K562 (cell line): ENCODE results near the gene TMEM132D. TPM values are rescaled to one million over a fixed set of nuclear protein-coding genes. Genes with fewer than 3 reads are reported as not detected.

Experiments used
- ATAC-seq: fragments of 200-7000 bp; cut with Tn5 transposase; 3 replicates; pipeline ENCODE4 v1.9.1; 2020; ENCODE audit warnings: moderate library complexity
- BruUV-seq: library from RNA; stranded (reverse); fragments of 400-500 nt; replicated peaks from 2 replicates; lab custom pipeline; 2021; lab: Mats Ljungman, UMichigan
- CTCF ChIA-PET: fragments of 300-600 bp; formaldehyde crosslinking; extraction: SDS; loops from one replicate; lab custom pipeline; 2021; ENCODE audit warnings: low intra/inter-chr PET ratio; lab: Yijun Ruan, JAX
- POLR2A ChIA-PET: fragments of 300-600, 350-650 bp; sonication (Branson Sonifier 250); formaldehyde crosslinking; extraction: SDS; loops from one replicate; lab custom pipeline; 2021; ENCODE audit warnings: antibody characterized with exemption, inconsistent platforms; lab: Yijun Ruan, JAX
- DNase-seq, 4 experiments: peaks; one replicate each; pipeline versions ENCODE4 v3.0.0 to v3.0.0-alpha.2; 2011 to 2018; ENCODE audit warnings: low spot score in 3 of 4, mixed read lengths in 3 of 4; ENCODE audit errors: extremely low read depth in 1 of 4
- FAIRE-seq: peaks from 2 replicates; lab custom pipeline; 2011; peaks lifted over from hg19 to GRCh38; lab: Jason Lieb, UNC
- H2AFZ ChIP-seq: 2 replicates; pipeline ENCODE4 v1.6.0; 2011; ENCODE audit warnings: low read depth, low read length, control low read depth, inconsistent platforms
- H3K27ac ChIP-seq: fragments of 200-600 bp; 3 replicates; pipeline ENCODE4 v1.8.0; 2011; ENCODE audit warnings: low read depth, mild to moderate bottlenecking, control low read depth, inconsistent platforms, low read length, moderate library complexity, mixed read lengths; ENCODE audit errors: extremely low read depth
- H3K27me3 ChIP-seq, 2 experiments: fragments of 300-600 bp in 1 of 2; 2 replicates in 1 of 2; 3 replicates in 1 of 2; pipeline versions ENCODE4 v1.6.0 to v1.8.0; 2011; ENCODE audit warnings: inconsistent platforms in 2 of 2, low read length in 2 of 2, mild to moderate bottlenecking in 1 of 2, mixed read lengths in 1 of 2, moderate library complexity in 1 of 2; ENCODE audit not compliant: control insufficient read depth in 2 of 2, insufficient read depth in 2 of 2
- H3K36me3 ChIP-seq: fragments of 300-600 bp; 3 replicates; pipeline ENCODE4 v1.8.0; 2011; ENCODE audit warnings: mild to moderate bottlenecking, low read length, inconsistent platforms; ENCODE audit not compliant: control insufficient read depth, insufficient read depth
- H3K4me1 ChIP-seq, 2 experiments: fragments of 200-600 bp in 1 of 2; replicated peaks in 1 of 2; 2 replicates in 1 of 2; 3 replicates in 1 of 2; pipeline versions ENCODE4 v1.5.1 to v1.8.0; 2011; ENCODE audit warnings: inconsistent platforms in 2 of 2, low read length in 2 of 2, mild to moderate bottlenecking in 1 of 2, mixed read lengths in 1 of 2, moderate library complexity in 1 of 2; ENCODE audit not compliant: control insufficient read depth in 2 of 2, insufficient read depth in 2 of 2
- H3K4me2 ChIP-seq: 2 replicates; pipeline ENCODE4 v1.6.1; 2011; ENCODE audit warnings: low read length, control low read depth, inconsistent platforms, mixed read lengths; ENCODE audit not compliant: insufficient read depth
- H3K4me3 ChIP-seq: fragments of 200-600 bp; sonication (generic), shearing (Covaris generic); 2 replicates; pipeline ENCODE4 v1.5.1; 2016; ENCODE audit warnings: control low read depth, inconsistent platforms
- H3K79me2 ChIP-seq: fragments of 200-600 bp; 3 replicates; pipeline ENCODE4 v1.8.0; 2011; ENCODE audit warnings: low read length, inconsistent platforms; ENCODE audit not compliant: control insufficient read depth, insufficient read depth
- H3K9ac ChIP-seq, 2 experiments: 2 replicates each; pipeline versions ENCODE4 v1.6.0 to v1.6.1; 2011; ENCODE audit warnings: low read depth in 2 of 2, low read length in 2 of 2, control low read depth in 1 of 2, inconsistent platforms in 1 of 2, mild to moderate bottlenecking in 1 of 2, mixed read lengths in 1 of 2; ENCODE audit not compliant: insufficient read depth in 1 of 2
- H3K9me1 ChIP-seq: one replicate; pipeline ENCODE4 v1.6.0; 2011; ENCODE audit warnings: inconsistent platforms, mild to moderate bottlenecking, low read length, moderate library complexity; ENCODE audit not compliant: control insufficient read depth, insufficient read depth
- H3K9me3 ChIP-seq: replicated peaks from 2 replicates; pipeline ENCODE4 v1.5.1; 2011; ENCODE audit warnings: low read depth, low read length, inconsistent platforms; ENCODE audit not compliant: control insufficient read depth, insufficient read depth
- H4K20me1 ChIP-seq: replicated peaks from 2 replicates; pipeline ENCODE4 v1.6.1; 2011; ENCODE audit warnings: low read length, inconsistent platforms, mixed read lengths; ENCODE audit not compliant: control insufficient read depth, insufficient read depth
- BACH1 ChIP-seq: fragments of 200-800 bp; sonication (Bioruptor generic); IDR thresholded peaks from 2 replicates; pipeline ENCODE4 v1.6.1; 2016; ENCODE audit warnings: missing genetic modification characterization, missing compliant biosample characterization
- CBX8 ChIP-seq: fragments of 200-600 bp; sonication (generic); IDR thresholded peaks from 2 replicates; pipeline ENCODE4 v1.6.1; 2012; ENCODE audit warnings: borderline replicate concordance, mixed run types, low read depth, mild to moderate bottlenecking, moderate library complexity, mixed read lengths, low read length, control low read depth, inconsistent platforms; ENCODE audit not compliant: poor library complexity, severe bottlenecking; ENCODE audit errors: extremely low read depth
- CTCF ChIP-seq, 3 experiments: IDR thresholded peaks in 2 of 3; conservative IDR thresholded peaks in 1 of 3; 2 replicates each; pipeline ENCODE4 v1.5.1; 2011 to 2012; ENCODE audit warnings: low read length in 3 of 3, mild to moderate bottlenecking in 3 of 3, control low read depth in 2 of 3, improper control_type of control experiment in 1 of 3, inconsistent platforms in 1 of 3, low read depth in 1 of 3, mixed read lengths in 1 of 3, moderate library complexity in 1 of 3; ENCODE audit not compliant: insufficient read depth in 2 of 3
- CXXC5 ChIP-seq: fragments of 250-450 bp; sonication (Bioruptor Pico); IDR thresholded peaks from 2 replicates; pipeline ENCODE4 v1.8.0; 2022; ENCODE audit warnings: inconsistent platforms, mild to moderate bottlenecking, moderate library complexity
- L3MBTL2 ChIP-seq: fragments of 450-650 bp; IDR thresholded peaks from 2 replicates; pipeline ENCODE4 v1.6.1; 2016; ENCODE audit warnings: mild to moderate bottlenecking, moderate library complexity
- PCBP1 ChIP-seq: fragments of 200-400 bp; formaldehyde crosslinking; IDR thresholded peaks from 2 replicates; pipeline ENCODE4 v1.6.1; 2018; ENCODE audit warnings: mild to moderate bottlenecking, low read depth, low read length; ENCODE audit not compliant: poor library complexity, severe bottlenecking
- SNIP1 ChIP-seq: fragments of 450-650 bp; IDR thresholded peaks from 2 replicates; pipeline ENCODE4 v1.7.1; 2017; ENCODE audit warnings: low read depth, mild to moderate bottlenecking
- ZNF449 ChIP-seq: fragments of 250-450 bp; sonication (Bioruptor Pico); IDR thresholded peaks from 2 replicates; pipeline ENCODE4 v1.8.0; 2022; ENCODE audit warnings: moderate library complexity, mild to moderate bottlenecking, inconsistent platforms
- WGBS: fragments of 100-300 bp; shearing (Covaris generic); methylation state at CpG from one replicate; pipeline ENCODE4 v1.1.6; 2016; ENCODE audit warnings: low coverage, mixed read lengths; ENCODE audit not compliant: insufficient coverage; ENCODE audit errors: missing lambda C conversion rate; 5-methylcytosine and 5-hydroxymethylcytosine counted together
- in situ Hi-C: fragments of 300-500 bp; cut with MboI; formaldehyde crosslinking; loops from 4 replicates; pipeline ENCODE4 v1.15.0; 2018; ENCODE audit warnings: inconsistent platforms, mixed read lengths
- intact Hi-C: fragments of 100-400 bp; cut with micrococcal nuclease; formaldehyde crosslinking; loops from 2 replicates; pipeline ENCODE4 v1.14.2; 2022
- polyA plus RNA-seq, 8 experiments: library from polyadenylated mRNA; depleted of rRNA in 4 of 8; stranded (reverse) in 5 of 8; unstranded in 3 of 8; fragments of >200 nt; fragmentation: Nextera tagmentation in 2 of 8; fragmentation: Illumina TruSeq in 1 of 8; extraction: Ambion mirVana in 2 of 8; extraction: Trizol in 1 of 8; gene quantifications; 2 replicates each; pipeline versions ENCODE4 v1.2.1 to v1.2.3, GENCODE V29; 2011 to 2014; ENCODE audit warnings: inconsistent platforms in 1 of 8, missing spikeins in 1 of 8
- total RNA-seq, 7 experiments: library from RNA; depleted of rRNA in 6 of 7; stranded (reverse); fragments of >200 nt in 6 of 7; fragmentation: Illumina TruSeq in 2 of 7; extraction: Trizol in 2 of 7; gene quantifications; 2 replicates each; pipeline versions ENCODE4 v1.2.1 to v1.2.3, GENCODE V29; 2011 to 2021; ENCODE audit warnings: low replicate concordance in 1 of 7

The TMEM132D gene
- total and polyA plus RNA-seq, 9 of the 15 experiments (the other 6 are each of a cell fraction or from before 2014, with no cell fraction given): not detected

- TF ChIP-seq CBX8: no peak
Observed at GRCh38 chr12:129163861-129164260, 740.0 kb downstream of the TMEM132D start (continued).

GRCh38 chr12:129163461-129163860 is 740.4 kb downstream of the TMEM132D start:
- Histone ChIP-seq H2AFZ (no peak overlapping the region), H3K27ac (no peak overlapping the region), H3K27me3 (peaks cover 0 to 4% of the 10 kb centered on the region in 2 experiments; a peak in 1 of 5 replicates), H3K4me3 (no peak overlapping the region), H3K9me1 (no peaks in the 10 kb centered on the region), H3K4me2 (no peak overlapping the region), H3K79me2 (no peaks in the 10 kb centered on the region), H4K20me1 (no peaks in the 10 kb centered on the region), H3K9ac (no peak overlapping the region), H3K9me3 (no peaks in the 10 kb centered on the region), H3K4me1 (no peaks in the 10 kb centered on the region), H3K36me3 (no peaks in the 10 kb centered on the region)
- 0% methylated on average over 4 of the region's 4 CpGs for WGBS
- FAIRE-seq: no peak
- no TSS peak for BruUV-seq
- intact Hi-C loops: no loop called here
- in situ Hi-C loops: no loop called here
- TF ChIP-seq L3MBTL2: no peak
- TF ChIP-seq PCBP1: no peak
- TF ChIP-seq CXXC5: no peak
- CTCF ChIA-PET: no interaction called here
- POLR2A ChIA-PET: no interaction called here
- ATAC-seq: no peak
- no peak for DNase-seq

- FAIRE-seq (no peak), ATAC-seq (peak; percentile 71), DNase-seq (peak in 1 of 4 experiments; percentile 3)
- Histone ChIP-seq H3K9me1 (no peaks in the 10 kb centered on the region), H3K36me3 (no peaks in the 10 kb centered on the region), H3K27ac (no peak overlapping the region), H4K20me1 (no peaks in the 10 kb centered on the region), H2AFZ (no peak overlapping the region), H3K79me2 (no peaks in the 10 kb centered on the region), H3K4me1 (no peaks in the 10 kb centered on the region), H3K27me3 (peaks cover 0 to 4% of the 10 kb centered on the region in 2 experiments; a peak in 1 of 5 replicates), H3K4me2 (no peak overlapping the region), H3K9me3 (no peaks in the 10 kb centered on the region), H3K4me3 (no peak overlapping the region), H3K9ac (no peak overlapping the region)
- WGBS: 0% methylated on average over 4 of the region's 4 CpGs
- intact Hi-C loops: no loop called here
- BruUV-seq: no TSS peak
- no peak for TF ChIP-seq ZNF449 (CRISPR knock-in tag)
- TF ChIP-seq CTCF (IDR thresholded peaks at IDR 0.05 in 2 of 3, conservative IDR thresholded peaks at IDR 0.05 in 1 of 3; ENCODE audit: insufficient read depth in 2 of 3, low read depth in 1 of 3, low read length in 3 of 3): peak; percentile 13 to 26 (median 19); a peak in 3 of 6 replicates
- TF ChIP-seq BACH1 (tag): no peak
- no peak for TF ChIP-seq SNIP1
- POLR2A ChIA-PET: no interaction called here
- in situ Hi-C loops: no loop called here
- CTCF ChIA-PET: no interaction called here
Observed at GRCh38 chr12:129162805-129163204, 741.0 kb downstream of the TMEM132D start.
